Measurements from ENCODE around the gene CNTNAP2. TPM values are rescaled to one million over a fixed set of nuclear protein-coding genes. Genes with fewer than 3 reads are reported as not detected.
A peak's percentile ranks its signal among the peaks of the same experiment; 100 is the strongest.

CNTNAP2 gene
- total RNA-seq, 1 experiment from 2014 or later: 64.5 TPM

GRCh38 chr7:148277042-148277660 lies 2160.6 kb downstream of the CNTNAP2 start:
- WGBS (ENCODE audit: extremely low coverage, insufficient read length, low lambda C conversion rate): no CpG with 5 or more reads among the region's 11 CpGs
- no peak overlapping the region for H3K9ac ChIP-seq (ENCODE audit: extremely low read depth, insufficient read length, low read length)
- H3K4me1 Mint-ChIP-seq: peaks cover 0 to 3% of the 10 kb centered on the region in 2 experiments; a peak in 1 of 4 replicates

More at GRCh38 chr7:148277042-148277660, 2160.6 kb downstream of the CNTNAP2 start:
- Mint-ChIP-seq H3K36me3 (ENCODE audit: insufficient read depth in 1 of 3, low read depth in 3 of 3) (peaks cover 0 to 7% (median 5%) of the 10 kb centered on the region in 3 experiments; a peak in 3 of 7 replicates), H3K4me3 (no peak overlapping the region), H3K27me3 (ENCODE audit: low read depth) (peaks cover 3% of the 10 kb centered on the region; the same call in 1 of the 2 replicates), H3K9me3 (peaks cover 2 to 3% of the 10 kb centered on the region in 2 experiments; a peak in 2 of 5 replicates), H3K27ac (peak overlapping the region in 2 of 3 experiments; percentile 10 to 31; a peak in 2 of 7 replicates)
- Histone ChIP-seq H3K23me2 (ENCODE audit: insufficient read length, low read depth, low read length, poor library complexity, severe bottlenecking) (no peaks in the 10 kb centered on the region), H3K4me1 (ENCODE audit: insufficient read depth, low read length) (no peaks in the 10 kb centered on the region), H4K91ac (ENCODE audit: insufficient read length, low read depth, low read length) (no peak overlapping the region), H3K4me2 (ENCODE audit: insufficient read depth, insufficient read length, low read length) (no peak overlapping the region), H2BK5ac (ENCODE audit: insufficient read length, low read length) (no peak overlapping the region), H4K20me1 (ENCODE audit: control insufficient read depth, insufficient read depth, insufficient read length) (no peaks in the 10 kb centered on the region), H3K79me2 (ENCODE audit: insufficient read depth, low read length) (no peaks in the 10 kb centered on the region), H4K5ac (ENCODE audit: insufficient read length, low read depth, low read length) (no peak overlapping the region), H3K18ac (ENCODE audit: insufficient read length, low read depth, low read length) (no peak overlapping the region), H2AFZ (ENCODE audit: low read length) (no peak overlapping the region), H3T11ph (ENCODE audit: low read length) (no peak overlapping the region), H3K9me3 (ENCODE audit: control insufficient read depth, low read depth, low read length) (no peaks in the 10 kb centered on the region), H2AK5ac (ENCODE audit: insufficient read length, low read length) (no peak overlapping the region), H2BK120ac (ENCODE audit: low read depth, low read length, poor library complexity, severe bottlenecking) (no peak overlapping the region), H3K56ac (ENCODE audit: insufficient read length, low read depth, low read length) (no peak overlapping the region), H2BK12ac (ENCODE audit: insufficient read length, low read depth, low read length) (no peak overlapping the region), H3K27ac (ENCODE audit: insufficient read length, low read depth, low read length) (no peak overlapping the region), H3K4ac (ENCODE audit: low read depth, low read length) (no peak overlapping the region), H3K27me3 (ENCODE audit: insufficient read depth, low read length) (no peaks in the 10 kb centered on the region), H3K23ac (ENCODE audit: insufficient read length, low read depth, low read length) (no peak overlapping the region), H3K14ac (ENCODE audit: insufficient read depth, low read length) (no peak overlapping the region), H2BK20ac (ENCODE audit: low read depth, low read length, poor library complexity, severe bottlenecking) (no peak overlapping the region), H4K8ac (replicated peaks; ENCODE audit: insufficient read length, low read depth, low read length) (no peak overlapping the region), H3K79me1 (ENCODE audit: insufficient read depth, low read depth, low read length, poor library complexity, severe bottlenecking) (no peaks in the 10 kb centered on the region), H2BK15ac (ENCODE audit: low read depth, low read length) (no peak overlapping the region)
- no peak for TF ChIP-seq CTCF (conservative IDR thresholded peaks at IDR 0.05)
- DNase-seq: no peak
